Liver (tissue), 2 donors: Measurements from ENCODE around the gene BATF3.

Source experiments
- CTCF ChIP-seq: fragments of 150-350 bp; IDR thresholded peaks from 2 replicates; pipeline ENCODE4 v1.5.1; 2017; ENCODE audit warnings: improper control_type of control experiment, low read depth, low read length; ENCODE audit not compliant: missing input control
- YY1 ChIP-seq: IDR thresholded peaks from 2 replicates; pipeline ENCODE4 v1.6.1; 2016; ENCODE audit warnings: antibody characterized with exemption, mild to moderate bottlenecking
- donor health status: healthy.

- TF ChIP-seq YY1 (no peak), CTCF (no peak)
Observed at GRCh38 chr1:212688341-212689047, 11.1 kb downstream of the BATF3 start.
